Activated T-cell treated with anti-CD3 and anti-CD28 coated beads, Interleukin-2, amount 50 U/mL, for 72 hours (primary cell): ENCODE measurements around the gene EFNA5. TPM values are rescaled to one million over a fixed set of nuclear protein-coding genes. Genes with fewer than 3 reads are reported as not detected.
A peak's percentile ranks its signal among the peaks of the same experiment; 100 is the strongest.

Source experiments
- ATAC-seq, 2 donors: fragments of 150-1000 bp; cut with Tn5 transposase; replicated peaks in 1 of 2; 2 replicates each; pipeline ENCODE4 v1.10.0; 2021; ENCODE audit warnings: moderate library complexity in 2 of 2, mild to moderate bottlenecking in 1 of 2
- DNase-seq, 2 donors: peaks; one replicate each; pipeline ENCODE4 v3.0.0; 2021 to 2022; ENCODE audit warnings: mixed read lengths in 1 of 2
- H3K27ac Mint-ChIP-seq: one replicate; pipeline ENCODE4 v1.8.0; 2022; ENCODE audit warnings: mild to moderate bottlenecking, moderate library complexity, mixed read lengths
- H3K27me3 Mint-ChIP-seq: one replicate; pipeline ENCODE4 v1.8.0; 2022; ENCODE audit warnings: low read depth, mixed read lengths
- H3K36me3 Mint-ChIP-seq, 2 donors: one replicate each; pipeline ENCODE4 v1.8.0; 2022; ENCODE audit warnings: mixed read lengths in 2 of 2, mild to moderate bottlenecking in 1 of 2; ENCODE audit not compliant: insufficient read depth in 2 of 2
- H3K4me1 Mint-ChIP-seq: one replicate; pipeline ENCODE4 v1.8.0; 2022; ENCODE audit warnings: low read depth, mixed read lengths
- H3K4me3 Mint-ChIP-seq, 2 donors: one replicate each; pipeline ENCODE4 v1.8.0; 2022; ENCODE audit warnings: mild to moderate bottlenecking in 2 of 2, mixed read lengths in 2 of 2, moderate library complexity in 2 of 2
- H3K9me3 Mint-ChIP-seq, 2 donors: one replicate each; pipeline ENCODE4 v1.8.0; 2022; ENCODE audit warnings: mixed read lengths in 2 of 2
- total RNA-seq, 2 donors: library from RNA; stranded (reverse); gene quantifications; one replicate each; pipeline ENCODE4 v1.2.3, GENCODE V29; 2022

EFNA5 gene
- total RNA-seq, 2 donors from 2014 or later = 0.35 TPM; not detected in 1

DNA sequence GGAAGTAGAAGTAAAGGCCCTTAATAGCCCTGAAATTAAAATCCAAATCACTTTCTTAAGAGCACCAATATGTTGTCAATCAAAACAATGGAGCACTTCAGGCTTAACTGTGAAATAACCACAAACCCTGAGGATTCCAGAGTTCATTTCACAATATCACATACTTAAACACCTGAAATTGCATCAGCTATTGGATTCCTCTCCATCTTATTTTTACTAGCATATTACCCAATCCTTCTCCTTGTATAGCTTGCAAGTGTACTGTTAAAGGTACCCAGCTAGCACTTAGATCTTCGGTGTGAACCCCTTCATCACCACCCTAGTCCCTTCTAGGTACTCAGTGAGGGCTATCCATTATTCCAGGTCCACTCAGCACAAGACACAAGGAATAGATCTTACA, 287.3 kb downstream of the EFNA5 start:
- ATAC-seq (no peak), DNase-seq (no peak)
- H3K4me1 Mint-ChIP-seq = peaks cover 15% of the 10 kb centered on the region
- no peak overlapping the region for H3K4me3 Mint-ChIP-seq
- H3K36me3 Mint-ChIP-seq = no peaks in the 10 kb centered on the region
- H3K27ac Mint-ChIP-seq = no peak overlapping the region
- peaks cover 4% of the 10 kb centered on the region for H3K27me3 Mint-ChIP-seq
- no peaks in the 10 kb centered on the region for H3K9me3 Mint-ChIP-seq

DNA sequence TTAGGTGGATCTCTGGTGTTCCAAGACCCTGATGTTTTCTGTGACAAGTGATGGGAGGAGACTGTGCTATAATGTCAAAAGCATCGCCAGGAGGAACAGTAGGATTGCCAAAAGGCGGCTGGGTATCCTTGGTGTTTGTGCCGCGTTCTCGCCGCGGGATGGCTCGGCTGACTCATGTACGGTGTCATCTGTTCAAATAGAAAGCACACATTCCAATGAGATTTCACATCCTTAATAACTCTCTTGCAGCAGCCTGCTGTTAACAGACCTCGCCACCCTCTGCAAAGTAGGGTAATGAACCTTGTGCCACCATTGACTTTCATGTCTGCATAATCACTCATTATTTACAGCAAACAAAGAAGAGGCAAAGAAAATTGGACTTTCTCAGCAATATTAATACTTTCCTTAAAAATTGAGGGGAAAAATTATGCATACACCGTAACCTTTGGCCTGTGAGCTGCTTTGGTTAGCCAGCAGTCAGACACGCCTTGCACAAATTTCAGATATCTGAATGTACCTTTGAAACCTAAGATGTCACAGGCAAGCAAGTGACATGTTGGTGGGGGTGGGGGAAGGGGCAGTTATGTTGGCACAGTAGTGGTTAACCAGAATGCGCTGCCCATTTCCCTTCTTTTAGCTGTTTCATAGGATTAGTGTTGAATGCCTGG, 289.4 kb downstream of the EFNA5 start:
- no peak for ATAC-seq
- no peak for DNase-seq
- no peaks in the 10 kb centered on the region for H3K36me3 Mint-ChIP-seq
- no peak overlapping the region for H3K4me3 Mint-ChIP-seq
- no peaks in the 10 kb centered on the region for H3K9me3 Mint-ChIP-seq
- no peak overlapping the region for H3K27ac Mint-ChIP-seq
- peaks cover 4% of the 10 kb centered on the region for H3K27me3 Mint-ChIP-seq
- no peaks in the 10 kb centered on the region for H3K4me1 Mint-ChIP-seq

DNA sequence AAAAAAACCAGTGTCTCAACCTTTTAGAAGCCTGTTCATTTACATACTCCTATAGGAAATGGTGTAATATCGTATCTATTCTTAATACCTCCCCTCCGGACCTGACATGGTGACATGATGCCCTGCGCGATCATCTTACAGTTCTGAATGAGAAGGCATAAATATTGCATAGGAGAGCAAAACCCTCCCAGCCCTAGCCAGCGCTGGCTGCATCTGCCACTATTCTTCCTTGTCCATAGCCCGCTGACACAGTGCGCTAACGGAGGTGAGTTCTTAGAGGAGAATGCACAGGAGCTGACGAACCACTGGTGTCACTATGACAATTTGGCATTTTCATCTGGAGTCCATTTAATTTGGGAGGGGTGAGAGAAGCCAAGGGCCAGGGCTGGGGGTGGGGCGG, 290.1 kb downstream of the EFNA5 start:
- H3K27ac Mint-ChIP-seq = no peak overlapping the region
- H3K4me3 Mint-ChIP-seq = no peak overlapping the region
- H3K27me3 Mint-ChIP-seq = peaks cover 4% of the 10 kb centered on the region
- no peaks in the 10 kb centered on the region for H3K36me3 Mint-ChIP-seq
- no peak for DNase-seq
- no peak for ATAC-seq
- no peaks in the 10 kb centered on the region for H3K9me3 Mint-ChIP-seq
- no peaks in the 10 kb centered on the region for H3K4me1 Mint-ChIP-seq

GRCh38 chr5:107378218-107378899, 292.4 kb downstream of the EFNA5 start:
- Mint-ChIP-seq H3K4me1 (no peaks in the 10 kb centered on the region), H3K36me3 (no peaks in the 10 kb centered on the region)
- peak in 1 of 2 donors; percentile 26 for ATAC-seq

GRCh38 chr5:107377277-107377609, 293.5 kb downstream of the EFNA5 start:
- no peaks in the 10 kb centered on the region for H3K4me1 Mint-ChIP-seq
- H3K27me3 Mint-ChIP-seq = peaks cover 11% of the 10 kb centered on the region
- no peak for DNase-seq
- H3K4me3 Mint-ChIP-seq = no peak overlapping the region
- H3K27ac Mint-ChIP-seq = no peak overlapping the region
- H3K36me3 Mint-ChIP-seq = no peaks in the 10 kb centered on the region
- ATAC-seq = no peak
- no peaks in the 10 kb centered on the region for H3K9me3 Mint-ChIP-seq

More at GRCh38 chr5:107378218-107378899, 292.4 kb downstream of the EFNA5 start:
- H3K27ac Mint-ChIP-seq = no peak overlapping the region
- H3K4me3 Mint-ChIP-seq = no peak overlapping the region
- no peak for DNase-seq
- H3K27me3 Mint-ChIP-seq = peaks cover 6% of the 10 kb centered on the region
- no peaks in the 10 kb centered on the region for H3K9me3 Mint-ChIP-seq

DNA sequence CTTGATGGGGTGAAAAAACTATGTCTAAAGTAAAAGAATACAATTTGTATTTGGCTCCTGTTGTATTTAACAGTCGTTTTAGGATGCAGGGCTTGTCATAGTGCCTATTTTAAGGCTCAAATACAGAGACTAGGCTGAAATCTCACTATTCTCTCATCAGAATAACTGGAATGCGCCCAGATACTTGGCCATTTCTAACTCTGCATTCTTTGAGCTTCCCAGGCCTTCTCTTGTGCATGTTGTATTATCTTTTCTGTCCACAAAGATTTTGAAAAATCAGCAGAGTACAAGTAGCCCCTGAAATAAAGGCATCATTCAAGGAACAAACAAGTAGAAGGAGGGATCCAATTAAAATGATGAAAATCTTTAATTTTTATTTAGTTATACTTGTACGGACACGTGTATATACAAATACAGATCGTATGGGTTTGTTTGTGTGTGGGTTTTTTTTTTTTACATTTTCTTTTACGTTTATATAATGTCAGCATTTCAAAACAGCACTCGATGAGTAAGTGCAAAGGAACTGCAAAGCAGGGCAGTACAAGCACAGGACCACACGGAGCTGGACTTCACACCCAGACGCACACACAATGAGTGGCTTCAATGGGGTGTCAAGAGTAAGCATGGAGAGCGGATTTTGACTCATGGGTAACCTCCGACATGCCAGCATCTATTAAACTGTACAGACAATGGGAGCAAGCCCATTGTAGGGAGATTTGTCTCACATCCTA, 294.0 kb downstream of the EFNA5 start:
- Mint-ChIP-seq H3K4me3 (no peak overlapping the region), H3K36me3 (no peaks in the 10 kb centered on the region), H3K9me3 (no peaks in the 10 kb centered on the region), H3K4me1 (no peaks in the 10 kb centered on the region), H3K27ac (no peak overlapping the region), H3K27me3 (peaks cover 11% of the 10 kb centered on the region)
- ATAC-seq (no peak), DNase-seq (no peak)

GRCh38 chr5:107373549-107374263, 297.0 kb downstream of the EFNA5 start:
- DNase-seq = no peak
- no peak overlapping the region for H3K4me3 Mint-ChIP-seq
- peaks cover 11% of the 10 kb centered on the region for H3K27me3 Mint-ChIP-seq
- no peaks in the 10 kb centered on the region for H3K4me1 Mint-ChIP-seq
- H3K9me3 Mint-ChIP-seq = no peaks in the 10 kb centered on the region
- no peak overlapping the region for H3K27ac Mint-ChIP-seq
- no peaks in the 10 kb centered on the region for H3K36me3 Mint-ChIP-seq
- no peak for ATAC-seq

DNA sequence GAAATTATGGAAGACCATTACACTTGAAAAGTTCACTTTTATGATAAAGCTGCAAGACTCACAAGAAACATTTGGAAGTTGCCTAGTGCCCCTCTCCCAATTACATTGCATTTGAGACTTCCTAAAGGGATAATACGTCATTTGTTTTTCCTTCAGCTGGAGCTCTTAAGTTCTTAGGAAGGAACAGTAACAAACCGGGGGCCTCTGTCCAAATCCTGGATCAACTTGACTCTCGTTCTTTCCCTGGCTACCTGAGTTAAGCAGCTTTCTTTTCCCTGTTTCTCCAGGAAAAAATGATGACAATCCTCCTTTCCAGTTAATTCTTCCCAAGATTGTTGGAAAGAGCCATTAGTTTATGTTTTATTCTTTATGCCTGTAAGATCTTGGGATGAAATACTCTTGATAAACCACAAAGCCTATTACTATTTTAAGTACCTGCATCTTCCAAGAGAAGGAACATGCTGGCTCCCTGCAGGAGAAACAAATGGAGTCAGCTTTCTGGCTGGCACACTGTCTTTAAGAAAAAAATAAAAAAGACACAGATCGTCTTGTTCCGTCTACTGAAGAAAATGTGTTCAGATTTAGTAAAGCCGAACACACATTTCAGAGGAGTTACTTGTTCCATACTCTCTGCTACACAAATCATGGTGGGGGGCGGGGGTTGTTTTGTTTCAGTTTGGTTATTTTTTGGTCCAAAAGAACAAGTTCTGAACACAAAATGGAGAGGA, 297.9 kb downstream of the EFNA5 start:
- ATAC-seq (no peak), DNase-seq (no peak)
- no peaks in the 10 kb centered on the region for H3K9me3 Mint-ChIP-seq
- no peaks in the 10 kb centered on the region for H3K36me3 Mint-ChIP-seq
- no peak overlapping the region for H3K4me3 Mint-ChIP-seq
- peaks cover 11% of the 10 kb centered on the region for H3K27me3 Mint-ChIP-seq
- H3K4me1 Mint-ChIP-seq = no peaks in the 10 kb centered on the region
- H3K27ac Mint-ChIP-seq = no peak overlapping the region

DNA sequence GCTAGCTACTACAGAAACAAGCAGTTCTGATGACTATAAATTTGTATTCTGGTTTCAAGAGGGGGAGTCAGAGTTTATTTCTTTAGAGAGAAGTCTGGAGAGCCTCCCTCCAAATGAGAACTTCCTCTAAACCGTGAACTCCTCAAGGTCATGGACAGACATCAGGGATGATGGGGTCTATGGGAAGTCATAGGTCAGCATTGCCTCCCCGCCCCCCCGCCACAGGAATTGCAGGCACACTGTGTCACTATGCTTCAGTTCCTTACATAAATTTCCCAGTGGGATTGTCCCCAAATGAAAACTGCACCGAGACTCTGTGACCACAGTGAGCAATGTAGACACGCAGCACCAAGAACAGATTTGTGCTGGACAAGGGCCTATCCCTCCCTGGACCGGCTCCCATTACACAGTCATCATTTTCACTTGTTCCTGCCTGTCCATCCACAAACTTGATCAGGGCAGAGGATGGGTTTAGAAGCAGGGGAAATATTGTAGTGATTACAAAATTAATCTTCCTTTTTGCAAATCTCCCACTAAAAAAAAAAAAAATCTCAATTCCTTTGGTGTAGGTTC, 300.3 kb downstream of the EFNA5 start:
- Mint-ChIP-seq H3K9me3 (peaks cover 0 to 3% of the 10 kb centered on the region in 2 donors), H3K36me3 (no peaks in the 10 kb centered on the region), H3K27me3 (peaks cover 16% of the 10 kb centered on the region), H3K4me3 (no peak overlapping the region), H3K27ac (no peak overlapping the region), H3K4me1 (peaks cover 6% of the 10 kb centered on the region)
- ATAC-seq (no peak), DNase-seq (no peak)

DNA sequence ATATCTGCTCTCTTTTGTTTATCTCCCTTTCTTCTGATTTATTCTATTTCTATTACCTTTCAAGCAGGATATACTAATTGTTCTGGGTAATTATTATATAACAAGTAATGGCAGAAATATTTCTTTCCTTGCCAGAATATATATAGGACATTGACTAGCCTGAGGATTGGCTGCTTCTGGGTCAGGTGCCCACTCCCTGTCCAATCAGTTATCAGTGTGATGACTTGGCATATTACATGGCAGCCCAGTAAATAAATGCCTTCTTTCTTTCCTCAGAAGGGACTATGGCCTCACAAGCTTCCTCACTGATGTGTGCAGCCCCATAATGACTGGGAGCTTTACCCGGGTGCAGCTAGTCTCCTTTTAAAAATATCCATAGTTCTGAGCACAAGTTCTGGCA, 301.1 kb downstream of the EFNA5 start:
- Mint-ChIP-seq H3K27me3 (peaks cover 24% of the 10 kb centered on the region), H3K4me3 (no peak overlapping the region), H3K9me3 (peaks cover 0 to 3% of the 10 kb centered on the region in 2 donors), H3K36me3 (no peaks in the 10 kb centered on the region), H3K27ac (no peak overlapping the region), H3K4me1 (peaks cover 7% of the 10 kb centered on the region)
- no peak for DNase-seq
- ATAC-seq = no peak

DNA sequence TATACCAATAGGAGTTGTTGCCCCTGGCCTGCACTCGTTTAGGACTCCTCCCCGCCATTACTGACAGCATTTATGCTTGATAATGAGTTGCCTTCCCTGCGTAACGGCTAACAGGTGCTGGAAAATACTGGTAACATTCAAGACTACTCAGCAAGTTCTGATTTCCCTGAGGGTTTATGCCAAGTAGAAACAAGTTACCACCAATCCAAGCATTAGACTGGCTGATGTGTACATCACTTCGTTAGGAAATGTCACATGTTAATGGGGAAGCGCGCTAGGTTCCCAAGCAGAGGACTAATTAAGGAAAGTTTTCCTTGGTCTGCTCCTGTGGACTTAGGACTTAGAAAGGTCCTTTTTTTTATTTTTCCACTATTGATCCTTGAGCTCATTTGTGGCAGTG, 302.1 kb downstream of the EFNA5 start:
- ATAC-seq (no peak), DNase-seq (no peak)
- no peak overlapping the region for H3K27ac Mint-ChIP-seq
- peaks cover 22% of the 10 kb centered on the region for H3K27me3 Mint-ChIP-seq
- peaks cover 7% of the 10 kb centered on the region for H3K4me1 Mint-ChIP-seq
- H3K36me3 Mint-ChIP-seq = no peaks in the 10 kb centered on the region
- peaks cover 0 to 3% of the 10 kb centered on the region in 2 donors for H3K9me3 Mint-ChIP-seq
- H3K4me3 Mint-ChIP-seq = no peak overlapping the region

DNA sequence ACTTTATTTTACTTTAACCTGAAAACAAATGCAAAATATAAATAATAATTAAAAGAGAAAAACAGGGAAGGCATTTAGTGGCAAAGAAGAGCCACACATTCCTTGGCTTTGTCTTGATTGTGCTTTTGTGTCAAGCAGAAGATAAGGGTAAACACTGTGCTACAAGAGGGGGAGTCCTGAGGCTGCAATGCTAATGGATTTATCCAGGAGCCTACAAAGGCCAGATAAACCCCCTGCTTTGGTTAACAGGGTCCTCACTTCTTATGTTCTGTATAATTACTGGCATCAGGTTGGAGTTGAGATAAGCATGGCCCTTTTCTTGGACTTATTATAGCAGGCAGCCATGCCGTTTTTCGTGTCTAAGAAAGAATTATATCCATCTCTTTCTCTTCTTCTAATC, 302.8 kb downstream of the EFNA5 start:
- ATAC-seq = no peak
- Mint-ChIP-seq H3K27ac (no peak overlapping the region), H3K4me1 (peaks cover 7% of the 10 kb centered on the region), H3K4me3 (no peak overlapping the region), H3K27me3 (peaks cover 15% of the 10 kb centered on the region), H3K9me3 (peaks cover 0 to 3% of the 10 kb centered on the region in 2 donors), H3K36me3 (no peaks in the 10 kb centered on the region)
- DNase-seq = no peak
